Measurements from ENCODE around the gene HTRA3.

Gene HTRA3

DNA sequence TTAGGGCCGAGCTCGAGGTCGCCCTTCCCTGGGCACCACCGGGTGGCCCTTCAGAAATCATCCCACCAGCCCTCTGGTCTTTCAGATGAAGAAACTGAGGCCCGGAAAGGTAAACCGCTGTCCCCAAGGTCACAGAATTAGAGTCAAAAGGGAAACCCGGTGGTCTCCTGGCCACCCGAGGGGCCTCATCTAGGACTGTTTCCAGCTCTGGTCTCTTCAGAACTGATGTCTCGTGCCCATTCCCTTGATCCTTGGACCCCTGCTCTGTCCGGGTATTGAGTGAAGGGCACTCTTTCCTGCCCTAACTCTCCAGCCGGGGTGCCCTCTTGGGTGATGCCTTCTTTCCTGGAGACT lies 841 bp downstream of the HTRA3 start:
- DNase-seq: no peak

- DNase-seq: no peak
These were observed 1.6 kb downstream of the HTRA3 start for GRCh38 chr4:8270912-8271815.

DNA sequence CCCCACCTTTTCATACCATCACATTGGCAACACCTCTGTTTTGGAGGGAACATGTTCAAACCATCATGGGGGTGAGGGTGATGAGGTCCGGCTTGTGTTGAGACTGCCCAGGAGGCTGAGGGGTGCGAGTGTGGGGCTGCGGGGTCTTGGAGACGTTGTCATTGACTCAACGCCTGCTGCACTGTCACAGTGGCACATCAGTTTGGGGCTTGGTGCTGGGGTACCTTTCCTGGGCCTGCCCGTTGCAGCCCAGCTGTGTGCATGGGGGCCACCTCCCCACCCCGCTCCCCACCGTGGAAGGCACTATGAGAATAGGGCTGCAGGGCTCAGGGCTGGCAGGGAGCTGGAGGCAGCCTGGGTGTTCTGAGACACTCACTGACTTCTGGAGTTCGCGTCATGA lies 2.3 kb downstream of the HTRA3 start:
- no peak for DNase-seq

GRCh38 chr4:8272472-8273428 lies 3.2 kb downstream of the HTRA3 start:
- DNase-seq: no peak

- DNase-seq: no peak
These were observed 3.9 kb downstream of the HTRA3 start for GRCh38 chr4:8273450-8273849.

DNA sequence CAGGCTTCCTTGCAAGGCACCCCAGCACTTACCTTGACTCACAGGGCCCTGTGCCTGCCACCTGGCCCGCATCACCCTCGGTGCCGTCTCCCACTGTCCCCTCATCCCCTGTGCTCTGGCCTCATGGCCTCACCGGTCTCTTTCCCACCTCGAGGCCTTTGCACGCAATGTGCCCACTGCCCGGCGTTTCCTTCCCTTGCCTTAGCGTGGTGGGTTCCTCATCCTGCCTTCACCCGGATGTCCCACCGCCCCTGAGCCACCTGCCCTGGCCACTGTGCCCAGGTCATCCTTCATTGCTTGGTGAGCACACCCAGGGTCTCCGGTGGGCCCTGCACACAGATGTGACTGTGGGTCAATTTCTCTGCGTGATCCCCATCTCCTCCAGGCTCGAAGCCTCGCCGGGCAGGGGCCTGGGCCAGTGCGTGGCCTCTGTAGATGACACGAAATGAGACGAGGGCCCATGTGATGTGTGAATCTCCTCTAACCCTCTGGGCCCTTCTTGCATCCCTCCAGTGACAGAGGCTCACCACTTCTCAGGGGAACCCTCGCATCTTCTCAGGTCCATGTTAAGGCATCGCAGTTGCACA lies 4.6 kb downstream of the HTRA3 start:
- DNase-seq: no peak

DNA sequence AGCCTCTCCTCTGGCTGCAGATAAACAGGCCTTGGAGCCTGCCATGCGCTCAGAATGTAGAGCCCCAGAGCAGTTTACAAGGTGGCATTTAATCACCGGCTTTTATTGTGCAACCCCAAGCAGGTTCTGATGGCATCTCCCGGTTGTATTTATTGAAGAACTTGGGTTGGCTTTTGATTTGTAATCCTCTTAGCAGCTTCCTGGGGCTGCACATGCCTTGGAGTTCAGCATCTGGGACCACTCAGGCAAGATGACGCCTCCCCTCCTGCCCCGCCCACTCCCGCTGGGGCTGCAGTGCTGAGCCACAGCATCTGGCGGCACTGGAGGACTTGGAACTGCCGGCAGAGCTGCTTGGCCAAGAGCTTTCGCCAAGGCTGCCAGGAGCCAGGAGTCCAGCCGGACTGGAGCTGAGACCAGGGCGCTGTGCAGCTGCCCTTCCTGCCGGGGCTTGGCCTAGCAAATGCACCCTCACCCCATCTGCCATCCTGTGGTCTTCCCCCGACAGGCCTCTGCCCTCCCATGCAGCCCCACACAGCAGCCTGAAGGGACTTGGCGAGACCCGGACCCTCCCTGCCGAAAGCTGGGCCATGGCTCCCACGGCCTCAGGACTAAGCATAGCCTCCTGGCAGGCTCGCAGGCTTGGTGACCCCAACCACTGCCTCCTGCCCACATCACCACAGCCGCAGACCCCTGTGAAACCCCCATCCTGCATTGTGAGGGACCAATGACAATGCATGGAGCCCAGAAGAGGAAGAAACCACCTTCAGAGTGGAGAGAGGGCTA lies 5.4 kb downstream of the HTRA3 start:
- no peak for DNase-seq

DNA sequence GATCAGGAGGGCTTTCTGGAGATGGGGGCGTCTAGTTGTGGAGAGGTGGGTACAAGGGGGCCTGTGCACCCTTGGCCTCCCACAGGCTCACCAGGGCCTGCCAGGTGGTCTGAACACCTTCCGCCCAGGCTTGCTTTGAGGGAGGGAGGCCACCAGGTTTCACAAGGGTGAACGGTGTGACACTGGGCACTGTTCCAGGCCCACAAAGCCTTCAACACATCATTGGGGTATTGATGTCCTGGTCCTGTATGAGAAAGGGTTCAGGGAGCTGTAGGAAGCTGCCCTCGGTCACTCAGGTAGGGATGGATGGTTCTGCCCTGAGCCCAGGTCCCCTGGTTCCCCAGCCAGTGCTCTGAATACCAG lies 6.0 kb downstream of the HTRA3 start:
- no peak for DNase-seq

DNA sequence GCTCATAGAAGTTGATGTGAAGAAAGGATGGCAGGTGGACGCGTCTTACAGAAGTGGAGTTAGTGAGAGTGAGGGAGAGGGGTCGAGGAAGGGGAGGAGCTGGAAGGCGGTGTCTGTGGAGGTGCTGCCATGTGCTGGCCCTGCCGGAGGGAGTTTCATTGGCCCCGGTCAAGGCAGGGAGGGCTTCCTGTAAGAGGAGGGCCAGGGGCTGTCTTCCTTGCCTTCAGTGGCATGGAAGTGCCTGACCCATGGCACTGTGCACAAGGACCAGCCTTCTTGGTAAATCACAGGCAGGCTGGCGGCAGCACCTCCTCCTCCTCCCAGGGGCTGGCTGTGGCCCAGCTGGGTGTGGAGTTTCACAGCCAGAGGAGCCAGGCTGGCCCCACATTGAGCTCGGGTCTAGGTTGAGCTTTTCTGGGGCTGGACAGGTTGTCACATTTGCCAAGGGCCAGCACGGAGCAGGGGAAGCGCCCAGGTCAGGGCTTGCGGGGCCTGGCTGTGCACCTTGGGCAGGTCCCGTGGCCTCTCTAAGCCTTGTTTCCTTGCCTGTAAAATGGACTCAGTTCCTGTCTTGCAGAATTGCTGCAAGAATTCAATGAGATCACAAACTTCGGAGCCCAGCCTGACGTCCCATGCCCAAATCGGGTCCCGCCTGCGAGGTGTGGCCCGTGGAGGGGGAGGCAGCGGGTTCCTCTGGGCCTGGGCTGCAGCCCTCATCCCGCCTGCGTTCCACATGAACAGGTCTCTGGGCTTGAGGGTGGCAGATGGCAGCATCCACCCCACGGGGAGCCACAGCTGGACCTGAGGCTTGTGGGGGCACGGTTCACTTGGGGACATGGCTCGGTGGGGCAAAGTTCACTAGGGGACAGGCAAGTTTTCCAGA lies 7.0 kb downstream of the HTRA3 start:
- DNase-seq: no peak

DNA sequence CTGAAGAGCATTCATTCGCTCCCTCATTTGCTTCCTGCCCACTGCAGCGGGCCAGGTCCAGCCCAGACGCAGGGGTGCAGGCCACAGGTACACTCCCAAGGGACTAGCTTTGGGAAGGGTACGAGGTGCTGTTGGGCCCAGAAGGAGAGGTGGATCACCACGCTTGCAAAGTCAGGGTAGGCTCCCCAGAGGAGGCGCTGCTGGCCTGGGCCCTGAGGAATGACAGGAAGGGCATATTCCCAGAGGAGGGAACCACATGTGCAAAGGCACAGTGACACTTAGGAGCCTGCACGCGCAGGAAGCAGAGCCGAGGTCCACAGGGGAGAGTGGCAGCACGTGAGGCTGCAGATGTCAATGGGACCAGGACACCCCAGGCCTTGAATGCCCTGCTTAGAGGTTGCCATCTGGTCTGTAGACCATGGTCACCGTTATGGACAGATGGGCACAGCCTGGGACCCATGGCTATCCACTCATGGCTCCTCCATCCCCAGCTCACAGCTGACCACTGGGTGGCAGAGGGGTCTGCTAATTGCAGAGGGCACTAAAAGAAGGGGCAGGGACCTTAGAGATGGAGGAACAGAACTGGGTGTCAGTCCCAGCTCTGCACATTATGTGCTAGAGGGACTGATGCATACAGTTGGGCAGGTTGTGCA lies 7.9 kb downstream of the HTRA3 start:
- no peak for DNase-seq

DNA sequence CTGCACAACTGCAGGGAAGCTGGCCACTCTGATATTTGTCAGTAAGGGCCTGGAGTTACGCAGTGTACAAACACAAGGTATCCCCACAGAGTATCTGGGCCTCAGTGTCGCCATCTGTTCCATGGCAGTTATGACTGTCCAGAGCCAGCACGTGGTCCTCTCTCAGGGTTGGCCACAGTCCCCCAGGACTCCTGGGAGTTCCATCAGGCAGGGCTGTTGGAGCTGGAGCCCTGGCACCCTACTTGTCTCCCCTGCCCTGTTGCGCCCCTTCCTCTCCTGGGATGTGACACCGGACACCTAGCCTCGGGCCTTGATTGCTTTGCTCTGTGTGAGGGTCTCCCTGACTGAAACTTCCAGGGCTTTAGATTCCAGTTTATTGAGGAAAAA lies 8.4 kb downstream of the HTRA3 start:
- DNase-seq: no peak

- DNase-seq: no peak
These were observed 9.1 kb downstream of the HTRA3 start for GRCh38 chr4:8278421-8279287.

DNA sequence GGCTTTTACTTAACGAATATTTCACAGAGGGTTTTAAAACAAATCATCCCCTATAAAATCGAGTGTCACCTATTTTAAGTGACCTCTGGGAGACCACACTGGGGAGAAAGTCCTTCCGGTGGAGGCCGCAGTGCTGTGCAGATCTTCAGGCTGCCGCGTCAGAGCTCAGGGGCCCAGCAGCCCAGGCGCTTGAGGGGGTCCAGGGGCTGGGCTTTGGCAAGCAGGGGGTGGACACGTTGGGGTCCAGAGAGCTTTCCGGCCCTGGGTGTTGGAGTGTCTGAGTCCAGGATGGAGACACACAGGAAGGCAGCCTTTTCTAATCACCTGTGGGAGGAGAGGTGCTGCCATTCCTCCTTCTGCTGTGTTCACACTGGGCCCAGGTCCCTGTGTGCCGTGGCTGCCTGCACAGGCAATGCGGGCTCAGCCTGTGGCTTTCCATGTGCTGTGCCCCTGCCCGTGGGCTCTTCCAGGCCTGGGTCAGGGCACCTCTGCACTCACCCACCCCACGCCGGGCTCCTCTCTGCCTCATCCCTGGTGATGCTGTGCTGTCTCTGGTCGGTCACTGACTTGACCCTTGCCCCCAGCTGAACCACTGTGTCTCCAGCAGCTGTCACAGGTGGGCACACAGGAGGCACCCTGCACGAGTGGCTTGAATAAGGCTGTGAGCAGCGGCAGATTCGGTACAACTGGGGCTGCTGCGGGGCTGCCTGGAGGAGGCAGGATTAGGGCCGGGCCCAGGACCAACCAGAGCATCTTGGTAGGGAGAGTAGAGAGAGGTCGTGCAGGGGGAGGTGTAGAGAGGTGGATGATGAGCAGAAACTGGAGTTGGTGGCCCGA lies 10.0 kb downstream of the HTRA3 start:
- DNase-seq: no peak

DNA sequence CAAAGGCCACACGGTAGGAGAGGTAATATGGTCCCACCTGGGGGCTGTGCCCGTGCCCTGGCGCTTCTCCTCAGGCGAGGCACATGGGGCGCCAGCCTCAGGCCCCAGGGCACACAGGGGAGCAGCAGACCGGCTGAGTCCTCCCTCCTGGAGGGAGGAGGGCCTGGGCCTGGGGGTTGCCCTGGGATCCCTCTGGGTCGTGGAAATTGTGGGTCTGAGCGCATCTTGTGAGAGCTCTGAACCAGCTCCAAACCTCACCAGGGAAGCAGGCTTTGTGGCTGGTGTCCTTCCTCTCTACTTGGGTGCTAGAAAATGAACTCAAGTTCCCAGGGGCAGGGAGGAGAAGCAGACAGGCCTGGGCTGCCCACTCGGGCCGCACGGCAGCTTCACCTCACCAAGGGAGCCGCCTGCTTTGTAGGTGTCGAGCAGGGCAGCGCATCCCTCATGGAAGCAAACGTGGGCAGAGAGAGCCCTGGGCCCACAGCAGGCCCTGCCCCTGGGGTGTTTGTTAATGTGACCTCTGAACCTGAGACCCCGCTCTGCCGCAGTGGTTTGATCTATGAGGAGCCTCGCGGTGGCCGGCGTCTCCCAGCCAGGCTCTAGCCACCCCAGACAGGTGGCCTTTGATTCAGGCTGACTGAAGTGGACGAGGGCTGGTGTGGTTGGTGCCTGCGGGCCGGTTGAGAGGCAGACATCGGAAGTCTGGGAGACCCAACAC lies 10.8 kb downstream of the HTRA3 start:
- DNase-seq: no peak

DNA sequence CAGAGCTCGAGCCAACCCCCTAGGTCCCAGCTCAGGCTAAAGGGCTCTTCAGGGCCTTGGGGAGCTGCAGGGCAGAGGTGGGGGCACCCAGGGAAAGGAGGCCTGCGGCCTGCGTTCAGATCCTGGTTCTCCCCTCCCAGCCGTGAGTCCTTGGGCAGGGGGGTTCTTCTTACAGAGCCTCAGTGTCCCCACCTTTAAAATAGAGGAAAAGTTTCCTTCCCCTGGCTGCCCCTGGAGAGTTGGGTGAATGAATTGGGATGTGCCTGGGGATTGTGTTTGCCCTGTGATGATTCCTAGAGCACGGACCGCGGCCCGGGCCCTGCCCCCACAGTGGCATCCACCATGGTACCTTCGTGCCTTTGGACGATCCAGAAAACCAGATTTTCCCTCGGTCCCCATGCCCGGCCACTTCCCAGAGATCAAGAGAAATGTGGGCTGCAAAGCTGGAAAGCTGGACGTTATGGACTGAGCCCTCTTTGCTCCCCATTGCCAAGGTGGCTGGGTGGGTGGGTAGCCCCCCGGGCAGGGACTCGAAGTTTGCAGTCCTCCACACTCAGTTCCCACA lies 11.4 kb downstream of the HTRA3 start:
- DNase-seq: no peak

DNA sequence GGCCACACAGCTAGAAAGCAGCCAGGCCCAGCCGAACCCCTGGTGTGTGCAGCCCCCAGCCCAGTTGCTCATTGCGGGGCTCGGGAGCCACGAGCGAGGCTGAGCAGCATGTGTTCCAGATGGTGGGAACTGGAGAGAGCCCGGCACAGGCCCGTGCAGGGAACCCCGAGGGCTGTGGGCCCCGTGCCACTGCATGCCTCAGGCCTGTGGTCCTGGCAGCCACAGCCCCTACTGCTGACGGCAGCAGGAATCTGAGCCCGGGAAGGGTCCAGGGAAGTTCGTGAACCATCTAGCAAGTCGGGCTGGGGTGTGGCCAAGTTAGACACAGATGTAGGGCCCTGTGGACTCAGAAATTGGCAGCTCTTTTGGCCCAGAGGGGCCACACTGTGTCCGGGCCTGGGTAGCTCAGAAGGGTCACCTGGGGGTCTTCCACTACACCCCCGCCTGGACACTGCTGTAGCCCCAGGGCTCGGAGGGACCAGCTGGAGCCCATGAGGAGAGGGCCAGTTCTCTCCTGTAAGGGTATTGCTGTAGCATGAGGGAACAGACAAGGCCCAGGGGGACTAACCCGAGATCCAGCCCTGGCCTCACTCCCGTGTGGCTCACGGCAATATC lies 12.1 kb downstream of the HTRA3 start:
- DNase-seq: no peak

GRCh38 chr4:8282134-8282641 lies 12.6 kb downstream of the HTRA3 start:
- no peak for DNase-seq
